HG02759 (cell line): ENCODE measurements around the gene DEFB112.

Experiments
- ATAC-seq: cut with Tn5 transposase; IDR thresholded peaks from one replicate; pipeline ENCODE4 v1.9.1; 2021; ENCODE audit warnings: mild to moderate bottlenecking, moderate library complexity; ENCODE audit not compliant: unreplicated experiment

DEFB112 gene, protein sequence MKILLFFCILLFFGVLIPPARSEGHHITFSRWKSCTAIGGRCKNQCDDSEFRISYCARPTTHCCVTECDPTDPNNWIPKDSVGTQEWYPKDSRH

DNA sequence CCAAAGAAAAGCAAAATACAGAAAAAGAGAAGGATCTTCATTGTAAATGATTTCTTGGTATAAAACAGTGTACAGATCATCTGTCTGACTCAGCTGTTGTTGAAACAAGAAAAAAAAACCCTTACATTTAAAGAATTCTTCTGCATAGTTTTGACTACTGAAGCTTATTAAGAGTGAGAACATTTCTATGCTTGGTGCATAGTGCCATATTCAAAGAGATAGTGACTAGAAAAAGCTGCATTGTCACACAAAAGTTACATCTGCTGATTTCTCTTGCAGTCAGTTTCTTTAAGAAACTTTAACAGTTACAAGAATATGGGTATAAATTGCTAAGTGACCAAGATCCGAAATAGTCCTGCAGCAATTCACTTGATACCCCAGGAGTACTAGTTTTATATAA, at the start of gene DEFB112:
Gene DEFB112, minus strand, starts transcription at position 101 of the 400 bp plus-strand sequence. Its CDS starts 60 bp downstream, at position 41.
- no peak for ATAC-seq

GRCh38 chr6:50098641-50098993, 48.9 kb upstream of the DEFB112 start:
- no peak for ATAC-seq

GRCh38 chr6:50097966-50098640, 48.4 kb upstream of the DEFB112 start:
- ATAC-seq: no peak

DNA sequence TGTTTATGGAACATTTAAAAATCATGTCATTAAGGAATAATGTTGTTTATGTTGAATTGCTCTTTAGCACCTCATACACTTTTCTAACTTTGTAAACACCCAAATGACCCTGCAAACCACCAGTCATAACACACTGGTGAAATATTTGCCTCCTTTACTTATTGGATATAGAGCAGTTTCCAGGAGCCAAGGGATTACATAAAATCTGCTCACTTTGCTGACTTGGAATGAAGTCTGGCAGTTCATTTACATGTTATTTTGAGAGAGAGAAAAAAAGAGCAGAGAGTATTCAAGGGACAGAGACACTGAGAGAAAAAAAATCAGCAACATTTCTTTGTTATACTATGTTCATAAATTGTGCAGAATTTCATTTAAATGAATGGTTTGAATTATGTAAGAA, 46.6 kb upstream of the DEFB112 start:
- no peak for ATAC-seq

DNA sequence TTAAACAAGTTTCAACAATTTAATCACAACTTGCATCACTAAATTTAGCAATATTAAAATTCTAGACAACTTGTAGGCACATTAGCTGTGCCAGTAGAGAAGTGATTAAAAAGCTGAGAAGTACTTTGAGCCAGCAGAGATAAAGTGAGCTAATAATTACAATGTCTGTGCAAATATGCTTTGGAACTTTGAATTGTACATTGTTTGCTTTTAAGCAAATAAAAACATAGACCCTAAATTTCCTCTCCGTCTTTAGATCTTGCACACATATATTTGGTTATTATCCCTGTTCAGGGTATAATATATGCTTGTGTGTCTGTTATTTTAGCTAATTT, 44.2 kb upstream of the DEFB112 start:
- ATAC-seq: no peak

- no peak for ATAC-seq
Measured at GRCh38 chr6:50093116-50093937, 43.6 kb upstream of the DEFB112 start.

- no peak for ATAC-seq
Measured at GRCh38 chr6:50091641-50092040, 41.9 kb upstream of the DEFB112 start.

- no peak for ATAC-seq
Measured at GRCh38 chr6:50089911-50090310, 40.2 kb upstream of the DEFB112 start.

- ATAC-seq: no peak
Measured at GRCh38 chr6:50087231-50087954, 37.7 kb upstream of the DEFB112 start.

DNA sequence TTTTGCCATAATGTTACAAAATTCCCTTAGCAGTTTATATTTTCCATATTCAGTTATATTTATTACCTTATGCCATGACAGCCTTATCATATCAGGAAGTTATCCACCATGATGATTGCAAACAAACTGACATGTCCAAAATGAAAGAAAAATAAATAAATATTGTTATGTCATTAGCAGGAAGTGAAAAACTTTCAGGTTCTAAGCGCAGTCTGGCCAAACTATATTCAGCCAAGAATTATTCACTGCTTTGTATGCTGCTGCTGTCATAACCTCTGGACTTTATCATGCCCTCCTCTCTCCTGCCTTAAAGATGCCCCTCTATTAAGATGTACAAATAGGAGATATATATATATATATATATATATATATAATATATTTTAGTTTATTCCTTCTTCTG, 27.7 kb upstream of the DEFB112 start:
- ATAC-seq: no peak

DNA sequence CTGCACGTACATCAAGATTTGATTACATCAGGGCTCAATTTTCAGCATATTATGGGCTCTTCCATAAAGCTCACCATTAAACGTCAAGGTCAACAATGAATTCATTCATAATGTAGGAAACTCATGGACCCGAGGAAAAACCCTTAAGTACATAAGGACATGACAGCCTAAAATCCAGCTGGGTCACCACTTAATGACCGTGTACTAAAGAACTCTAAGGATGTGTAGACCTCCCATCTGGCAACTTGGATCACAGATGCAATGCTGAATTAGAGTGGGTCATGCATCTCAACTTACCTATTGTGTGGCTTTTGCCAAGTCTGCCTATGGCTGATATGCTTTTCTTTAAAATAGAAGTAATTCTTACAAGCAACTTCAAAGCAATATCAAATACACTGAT, 26.7 kb upstream of the DEFB112 start:
- no peak for ATAC-seq

- no peak for ATAC-seq
Measured at GRCh38 chr6:50071921-50072320, 22.2 kb upstream of the DEFB112 start.

DNA sequence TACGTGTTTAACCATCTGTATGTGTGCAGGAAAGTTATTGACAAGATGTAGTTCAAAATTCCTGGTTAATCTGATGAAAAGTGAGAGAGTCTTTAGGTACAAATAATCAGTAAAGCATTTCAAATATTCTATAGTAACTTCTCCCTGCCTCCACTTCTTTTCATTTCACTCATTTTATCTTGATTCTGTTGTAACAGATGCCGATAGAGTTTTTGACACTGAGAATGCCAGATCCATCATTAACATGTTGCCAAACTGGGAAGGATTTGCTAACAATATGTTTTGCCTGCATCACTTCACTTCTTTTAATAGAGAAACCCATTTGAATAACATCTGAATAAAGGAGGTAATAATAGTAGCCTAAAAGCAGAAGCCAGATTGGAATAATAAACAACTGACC, 20.4 kb upstream of the DEFB112 start:
- no peak for ATAC-seq

- no peak for ATAC-seq
Measured at GRCh38 chr6:50062051-50062450, 12.3 kb upstream of the DEFB112 start.

DNA sequence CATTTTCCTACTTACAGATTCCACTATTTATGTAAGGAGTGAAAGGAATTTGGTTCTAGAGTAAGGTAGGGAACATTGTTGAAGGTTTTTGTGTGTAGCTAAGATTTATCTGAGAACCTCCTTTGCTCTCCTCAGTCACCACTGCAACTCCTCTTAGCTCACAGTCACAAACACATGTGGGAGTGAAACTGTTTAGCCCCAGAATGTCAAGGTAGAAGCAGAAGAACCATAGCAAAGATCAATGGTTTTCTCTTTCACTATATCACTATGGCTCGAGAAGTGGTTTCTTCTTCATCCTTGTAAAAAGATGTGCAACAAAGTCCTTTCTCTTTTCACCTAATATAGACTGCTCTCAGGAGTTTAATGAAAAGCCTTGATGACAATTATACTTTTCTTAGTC, 6.5 kb upstream of the DEFB112 start:
- no peak for ATAC-seq

DNA sequence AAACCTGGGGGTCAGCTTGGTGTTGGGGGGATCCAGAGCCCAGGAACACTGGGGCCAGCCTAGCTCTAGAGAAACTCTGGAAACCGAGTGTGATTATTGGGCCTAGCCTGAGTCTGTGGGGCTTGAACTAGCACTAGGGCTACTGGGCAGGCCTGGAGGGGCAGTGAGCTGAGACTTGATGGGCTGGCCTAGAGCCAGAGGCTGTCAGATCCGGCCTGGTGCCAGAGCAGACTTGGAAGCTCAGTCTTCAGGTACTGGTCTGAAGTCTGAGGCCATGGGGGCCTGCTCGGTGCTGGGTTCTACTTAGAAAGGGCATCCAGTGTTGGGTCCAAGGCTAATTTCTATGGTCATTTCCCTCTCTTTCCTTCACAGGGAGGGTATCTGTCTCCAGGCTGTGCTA, 2.7 kb downstream of the DEFB112 start:
- ATAC-seq: no peak

DNA sequence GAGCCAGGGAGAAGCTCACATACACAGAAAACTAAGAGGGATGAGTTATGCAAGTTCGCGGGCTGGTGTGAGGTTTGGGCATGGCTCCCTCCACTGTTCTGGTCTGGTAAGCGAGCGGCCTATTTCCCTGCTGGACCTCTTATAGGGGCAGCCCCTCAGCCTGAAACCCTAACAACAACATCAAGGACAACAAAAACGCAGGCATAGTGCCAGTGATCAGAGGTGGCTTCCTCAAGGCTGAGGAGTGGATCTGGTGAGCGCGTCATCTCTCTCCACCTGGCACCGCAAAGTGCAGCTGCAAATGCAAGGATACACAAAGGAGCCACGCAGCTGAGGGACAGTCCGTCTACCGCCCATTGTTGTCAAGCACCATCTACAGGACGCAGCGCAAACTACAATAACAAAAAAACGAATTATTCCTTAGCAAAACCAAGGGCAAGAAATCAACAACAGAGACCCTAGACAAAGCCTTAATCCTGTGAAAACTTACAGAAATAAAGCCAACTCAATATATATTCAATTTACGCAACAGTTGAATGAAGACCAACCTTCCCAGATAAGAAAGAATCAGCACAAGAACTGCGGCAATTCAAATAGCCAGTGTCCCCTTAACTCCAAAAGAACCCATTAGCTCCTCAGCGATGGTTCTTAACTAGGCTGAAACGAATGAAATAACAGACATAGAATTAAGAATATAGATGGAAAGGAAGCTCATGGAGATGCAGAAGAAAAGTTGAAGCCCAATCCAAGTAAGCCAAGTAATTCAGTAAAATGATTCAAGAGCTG, 18.8 kb downstream of the DEFB112 start:
- ATAC-seq: peak; percentile 50

DNA sequence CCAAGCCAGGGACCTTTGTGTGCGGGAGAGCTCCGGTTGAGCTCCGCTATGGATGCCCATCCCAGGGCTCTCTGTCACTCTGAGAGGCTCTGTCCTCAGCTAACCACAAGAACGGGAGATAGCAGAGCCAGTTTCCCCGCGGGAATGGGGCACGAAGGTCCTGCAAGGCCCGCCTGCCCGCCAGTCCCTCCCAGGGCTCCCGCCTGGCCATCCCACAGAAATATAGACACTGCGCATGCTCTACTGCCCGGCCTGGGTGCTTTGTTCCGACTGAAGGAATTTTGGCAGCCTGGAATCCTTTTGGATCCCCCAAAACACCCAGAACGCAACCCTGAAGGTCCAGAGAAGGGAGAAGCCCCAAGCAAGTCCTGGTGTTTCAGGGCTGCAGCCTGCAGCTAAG, 19.4 kb downstream of the DEFB112 start:
- ATAC-seq: no peak

- no peak for ATAC-seq
Measured at GRCh38 chr6:50025258-50025657, 24.5 kb downstream of the DEFB112 start.

DNA sequence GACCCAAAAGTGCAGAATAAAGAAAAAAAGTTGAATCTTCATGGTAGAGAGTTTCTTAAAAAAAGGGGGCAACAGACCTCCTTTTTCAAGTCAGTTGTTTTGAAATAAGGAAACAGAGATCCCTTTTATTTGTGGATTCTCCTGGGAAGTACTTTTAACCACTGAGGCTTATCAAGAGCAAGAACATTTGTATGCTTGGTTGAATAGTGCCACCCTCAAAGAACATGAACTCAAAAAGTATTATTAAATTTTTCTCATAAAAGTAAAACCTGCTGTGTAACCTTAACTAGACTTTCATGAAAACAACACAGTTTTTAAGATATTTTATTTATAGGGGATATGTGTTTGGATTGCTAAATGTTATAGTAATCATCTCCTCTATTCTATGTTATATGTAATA, 27.8 kb downstream of the DEFB112 start, which contains the start of gene DEFB110:
Gene DEFB110, minus strand, starts transcription at position 101 of the 400 bp plus-strand sequence. Its CDS starts 59 bp downstream, at position 42.
- ATAC-seq: no peak

- ATAC-seq: no peak
Measured at GRCh38 chr6:50007819-50008218, 41.9 kb downstream of the DEFB112 start.
